HCT116 (cell line): ENCODE data around the gene ALDH3A2. TPM values are rescaled to one million over a fixed set of nuclear protein-coding genes. Genes with fewer than 3 reads are reported as not detected.
A peak's percentile ranks its signal among the peaks of the same experiment; 100 is the strongest.

Source experiments
- ATAC-seq: fragments of 200-7000 bp; cut with Tn5 transposase; 2 replicates; pipeline ENCODE4 v1.9.1; 2020; ENCODE audit warnings: mild to moderate bottlenecking, moderate library complexity
- BruUV-seq: library from RNA; stranded (reverse); fragments of 400-500 nt; replicated peaks from 2 replicates; lab custom pipeline; 2021; lab: Mats Ljungman, UMichigan
- CTCF ChIA-PET: fragments of 300-600 bp; sonication (Branson Sonifier 250); formaldehyde crosslinking; loops from one replicate; lab custom pipeline; 2021; ENCODE audit warnings: antibody characterized with exemption; lab: Charles Lee
- POLR2A ChIA-PET: fragments of 300-600, 350-600 bp; sonication (Branson Sonifier 250); formaldehyde crosslinking; loops from one replicate; lab custom pipeline; 2021; ENCODE audit warnings: antibody characterized with exemption; lab: Charles Lee
- RAD21 ChIA-PET, 2 experiments: fragments of 300-600 bp; sonication (Branson Sonifier 250); formaldehyde crosslinking; loops; one replicate each; lab custom pipeline; 2023; ENCODE audit warnings: low total read pairs in 2 of 2; ENCODE audit not compliant: uncharacterized antibody in 2 of 2, unreplicated experiment in 2 of 2, low non-redundant PET in 1 of 2; lab: Charles Lee
- DNase-seq: peaks from one replicate; pipeline ENCODE4 v3.0.0-alpha.2; 2010; ENCODE audit warnings: low read depth, low spot score
- H2AFZ ChIP-seq: fragments of 200-600 bp; shearing (Covaris generic), sonication (generic); 2 replicates; pipeline ENCODE4 v1.6.1; 2017; ENCODE audit warnings: low read depth, mixed run types, mixed read lengths, antibody characterized with exemption, low read length; ENCODE audit not compliant: poor library complexity, severe bottlenecking
- H3K27ac ChIP-seq: 2 replicates; pipeline ENCODE4 v1.5.1; 2012; ENCODE audit warnings: low read depth, low read length
- H3K27me3 ChIP-seq: fragments of 200-600 bp; sonication (generic); 2 replicates; pipeline ENCODE4 v1.6.1; 2016; ENCODE audit warnings: mixed run types, low read length, mixed read lengths; ENCODE audit not compliant: insufficient read depth
- H3K36me3 ChIP-seq, 2 experiments: fragments of 200-500 bp in 1 of 2; fragments of 200-600 bp in 1 of 2; sonication (Bioruptor generic) in 1 of 2; sonication (generic) in 1 of 2; 2 replicates each; pipeline versions ENCODE4 v1.5.1 to v1.6.1; 2014 to 2016; ENCODE audit warnings: low read length in 2 of 2, inconsistent platforms in 1 of 2, mixed read lengths in 1 of 2, mixed run types in 1 of 2; ENCODE audit not compliant: insufficient read depth in 2 of 2, control insufficient read depth in 1 of 2
- H3K4me1 ChIP-seq, 2 experiments: fragments of 200-600 bp in 1 of 2; sonication (generic) in 1 of 2; 2 replicates each; pipeline versions ENCODE4 v1.5.1 to v1.6.1; 2012 to 2017; ENCODE audit warnings: low read length in 2 of 2, inconsistent platforms in 1 of 2, mild to moderate bottlenecking in 1 of 2, mixed read lengths in 1 of 2, mixed run types in 1 of 2, moderate library complexity in 1 of 2; ENCODE audit not compliant: insufficient read depth in 2 of 2, control insufficient read depth in 1 of 2
- H3K4me2 ChIP-seq: fragments of 200-600 bp; sonication (generic); 2 replicates; pipeline ENCODE4 v1.6.1; 2017; ENCODE audit warnings: mixed run types, low read length, mixed read lengths
- H3K4me3 ChIP-seq, 2 experiments: fragments of 200-600 bp in 1 of 2; sonication (generic) in 1 of 2; replicated peaks in 1 of 2; 2 replicates each; pipeline ENCODE4 v1.5.1; 2011 to 2016; ENCODE audit warnings: low read length in 2 of 2, control low read depth in 1 of 2, low read depth in 1 of 2, mild to moderate bottlenecking in 1 of 2, mixed read lengths in 1 of 2, mixed run types in 1 of 2
- H3K79me2 ChIP-seq: fragments of 200-600 bp; sonication (generic); 2 replicates; pipeline ENCODE4 v1.6.1; 2017; ENCODE audit warnings: mild to moderate bottlenecking, mixed run types, low read length, moderate library complexity, mixed read lengths; ENCODE audit not compliant: insufficient read depth
- H3K9ac ChIP-seq: fragments of 200-600 bp; sonication (generic); 2 replicates; pipeline ENCODE4 v1.6.1; 2016; ENCODE audit warnings: low read length, mixed read lengths
- H3K9me2 ChIP-seq: fragments of 200-600 bp; sonication (generic), shearing (Covaris generic); 2 replicates; pipeline ENCODE4 v1.6.1; 2017; ENCODE audit warnings: mixed run types, mild to moderate bottlenecking, moderate library complexity; ENCODE audit not compliant: insufficient read depth
- H3K9me3 ChIP-seq, 2 experiments: fragments of 200-500 bp in 1 of 2; fragments of 200-600 bp in 1 of 2; sonication (Bioruptor generic) in 1 of 2; sonication (generic) in 1 of 2; 2 replicates each; pipeline ENCODE4 v1.6.1; 2014 to 2017; ENCODE audit warnings: low read length in 2 of 2, mixed read lengths in 2 of 2, inconsistent platforms in 1 of 2, low read depth in 1 of 2, mild to moderate bottlenecking in 1 of 2, mixed run types in 1 of 2, moderate library complexity in 1 of 2; ENCODE audit not compliant: control insufficient read depth in 1 of 2, insufficient read depth in 1 of 2
- H4K20me1 ChIP-seq: fragments of 200-600 bp; sonication (generic), shearing (Covaris generic); 2 replicates; pipeline ENCODE4 v1.6.1; 2017; ENCODE audit warnings: mixed run types, mild to moderate bottlenecking, moderate library complexity; ENCODE audit not compliant: insufficient read depth
- CBX3 ChIP-seq: IDR thresholded peaks from 2 replicates; pipeline ENCODE4 v1.6.1; 2012; ENCODE audit warnings: low read depth
- EZH2 ChIP-seq: fragments of 200-600 bp; sonication (generic); IDR thresholded peaks from 2 replicates; pipeline ENCODE4 v1.6.1; 2017; ENCODE audit warnings: antibody characterized with exemption, mixed run types
- POLR2A ChIP-seq: IDR thresholded peaks from 2 replicates; pipeline ENCODE4 v1.7.0; 2011; ENCODE audit warnings: borderline replicate concordance; ENCODE audit not compliant: insufficient read depth, insufficient read length; ENCODE audit errors: extremely low read depth
- REST ChIP-seq: IDR thresholded peaks from 2 replicates; pipeline ENCODE4 v1.6.1; 2012; ENCODE audit warnings: low read depth
- intact Hi-C: fragments of 100-400 bp; cut with micrococcal nuclease; formaldehyde crosslinking; loops from 2 replicates; pipeline ENCODE4 v1.10.0; 2022
- total RNA-seq: library from RNA; stranded (reverse); gene quantifications from one replicate; pipeline ENCODE4 v1.2.1, GENCODE V29; 2021; ENCODE audit not compliant: unreplicated experiment
- TF ChIP-seq, protein P1 (sequence below): IDR thresholded peaks from 2 replicates; pipeline ENCODE4 v1.6.1; 2011; ENCODE audit warnings: mild to moderate bottlenecking, low read length, moderate library complexity; ENCODE audit not compliant: insufficient replicate concordance; ENCODE audit errors: extremely low read depth

Gene ALDH3A2
- total RNA-seq, 1 experiment from 2014 or later = 86.8 TPM

- Histone ChIP-seq H3K9me3 (no peaks in the 10 kb centered on the region), H4K20me1 (no peaks in the 10 kb centered on the region), H3K36me3 (no peaks in the 10 kb centered on the region), H3K9me2 (no peaks in the 10 kb centered on the region), H3K4me1 (peaks cover 13 to 29% of the 10 kb centered on the region in 2 experiments; a peak in 3 of 4 replicates), H3K4me2 (0 out of 2 replicates have a peak overlapping the region, but pooled peaks have one; percentile 1), H2AFZ (no peak overlapping the region), H3K27ac (no peak overlapping the region), H3K4me3 (no peak overlapping the region), H3K27me3 (no peaks in the 10 kb centered on the region), H3K79me2 (no peaks in the 10 kb centered on the region), H3K9ac (no peak overlapping the region)
- no TSS peak for BruUV-seq
- ATAC-seq = no peak
- POLR2A ChIA-PET = no interaction called here
- RAD21 ChIA-PET = no interaction called here
- no peak for DNase-seq
- intact Hi-C loops = no loop called here
- TF ChIP-seq POLR2A (no peak), REST (no peak)
- CTCF ChIA-PET = interaction anchor here (1.1 kb wide), 1 partner anchor 21 kb away, joined by 4 read pairs; no protein-coding TSS in a partner anchor
Observed at GRCh38 chr17:19723964-19724363, 75.4 kb downstream of the ALDH3A2 start.

GRCh38 chr17:19724501-19725420 is 76.2 kb downstream of the ALDH3A2 start:
- H3K27ac ChIP-seq = no peak overlapping the region
- H3K4me1 ChIP-seq = peaks cover 8 to 21% of the 10 kb centered on the region in 2 experiments; a peak in 3 of 4 replicates
- ChIA-PET POLR2A (no interaction called here), CTCF (no interaction called here), RAD21 (no interaction called here)
- no peaks in the 10 kb centered on the region for H3K79me2 ChIP-seq
- no peaks in the 10 kb centered on the region for H3K9me2 ChIP-seq
- H3K4me2 ChIP-seq = no peak overlapping the region
- no peak overlapping the region for H3K4me3 ChIP-seq
- no peak overlapping the region for H3K9ac ChIP-seq
- DNase-seq (no peak), ATAC-seq (no peak)
- no peaks in the 10 kb centered on the region for H4K20me1 ChIP-seq
- BruUV-seq = no TSS peak
- intact Hi-C loops = no loop called here
- no peak overlapping the region for H2AFZ ChIP-seq
- H3K27me3 ChIP-seq = no peaks in the 10 kb centered on the region
- H3K36me3 ChIP-seq = no peaks in the 10 kb centered on the region
- no peak for TF ChIP-seq CBX3
- no peak for TF ChIP-seq EZH2
- TF ChIP-seq, protein P1, sequence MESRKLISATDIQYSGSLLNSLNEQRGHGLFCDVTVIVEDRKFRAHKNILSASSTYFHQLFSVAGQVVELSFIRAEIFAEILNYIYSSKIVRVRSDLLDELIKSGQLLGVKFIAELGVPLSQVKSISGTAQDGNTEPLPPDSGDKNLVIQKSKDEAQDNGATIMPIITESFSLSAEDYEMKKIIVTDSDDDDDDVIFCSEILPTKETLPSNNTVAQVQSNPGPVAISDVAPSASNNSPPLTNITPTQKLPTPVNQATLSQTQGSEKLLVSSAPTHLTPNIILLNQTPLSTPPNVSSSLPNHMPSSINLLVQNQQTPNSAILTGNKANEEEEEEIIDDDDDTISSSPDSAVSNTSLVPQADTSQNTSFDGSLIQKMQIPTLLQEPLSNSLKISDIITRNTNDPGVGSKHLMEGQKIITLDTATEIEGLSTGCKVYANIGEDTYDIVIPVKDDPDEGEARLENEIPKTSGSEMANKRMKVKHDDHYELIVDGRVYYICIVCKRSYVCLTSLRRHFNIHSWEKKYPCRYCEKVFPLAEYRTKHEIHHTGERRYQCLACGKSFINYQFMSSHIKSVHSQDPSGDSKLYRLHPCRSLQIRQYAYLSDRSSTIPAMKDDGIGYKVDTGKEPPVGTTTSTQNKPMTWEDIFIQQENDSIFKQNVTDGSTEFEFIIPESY = no peak
- H3K9me3 ChIP-seq = no peaks in the 10 kb centered on the region
